IPS-NIHi7 (cell line): ENCODE results near the gene SYTL3.
"Not testable (repeated sequence)": the region's sequence is repeated elsewhere in the genome, so short reads cannot be mapped to it uniquely, and the experiment has no call there.

Experiments
- DNase-seq: peaks from one replicate; pipeline ENCODE4 v3.0.0; 2012; ENCODE audit warnings: mixed read lengths; ENCODE audit errors: extremely low spot score

The SYTL3 gene

GRCh38 chr6:158688860-158689259 is 39.0 kb downstream of the SYTL3 start:
- DNase-seq: no peak

GRCh38 chr6:158694913-158695312 is 45.1 kb downstream of the SYTL3 start:
- no peak for DNase-seq

GRCh38 chr6:158697811-158698210 is 48.0 kb downstream of the SYTL3 start:
- no peak for DNase-seq

- no peak for DNase-seq
Measured at GRCh38 chr6:158698931-158699330, 49.1 kb downstream of the SYTL3 start.

GRCh38 chr6:158701268-158701667 is 51.4 kb downstream of the SYTL3 start:
- DNase-seq: not testable (repeated sequence)

- DNase-seq: no peak
Measured at GRCh38 chr6:158703111-158703836, 53.4 kb downstream of the SYTL3 start.

GRCh38 chr6:158703837-158704822 is 54.3 kb downstream of the SYTL3 start:
- DNase-seq: peak; percentile 90

GRCh38 chr6:158705386-158706126 is 55.7 kb downstream of the SYTL3 start:
- DNase-seq: no peak

GRCh38 chr6:158706369-158706982 is 56.6 kb downstream of the SYTL3 start:
- DNase-seq: peak; percentile 67

- DNase-seq: peak; percentile 51
Measured at GRCh38 chr6:158707120-158707820, 57.4 kb downstream of the SYTL3 start.

- DNase-seq: no peak
Measured at GRCh38 chr6:158707821-158708195, 58.0 kb downstream of the SYTL3 start.

- DNase-seq: no peak
Measured at GRCh38 chr6:158708239-158708638, 58.4 kb downstream of the SYTL3 start.

- DNase-seq: no peak
Measured at GRCh38 chr6:158709809-158710208, 60.0 kb downstream of the SYTL3 start.

- no peak for DNase-seq
Measured at GRCh38 chr6:158711264-158711663, 61.4 kb downstream of the SYTL3 start.

- DNase-seq: no peak
Measured at GRCh38 chr6:158713469-158713868, 63.6 kb downstream of the SYTL3 start.

GRCh38 chr6:158714706-158715105 is 64.9 kb downstream of the SYTL3 start:
- no peak for DNase-seq

GRCh38 chr6:158715330-158716311 is 65.8 kb downstream of the SYTL3 start:
- DNase-seq: no peak

- no peak for DNase-seq
Measured at GRCh38 chr6:158717341-158718330, 67.8 kb downstream of the SYTL3 start.
